Liver (tissue), 9 donors: ENCODE measurements around the gene ARHGEF7. TPM values are rescaled to one million over a fixed set of nuclear protein-coding genes. Genes with fewer than 3 reads are reported as not detected.

Experiments used
- DNase-seq: peaks from one replicate; pipeline ENCODE4 v3.0.0-alpha.2; 2017; ENCODE audit warnings: low spot score
- H3K27ac ChIP-seq, 2 donors: one replicate each; pipeline ENCODE4 v1.7.0; 2013; ENCODE audit warnings: inconsistent platforms in 2 of 2, low read length in 2 of 2, control low read depth in 1 of 2, low read depth in 1 of 2, mild to moderate bottlenecking in 1 of 2
- H3K27me3 ChIP-seq, 4 donors: one replicate each; pipeline versions ENCODE4 v1.6.1 to v1.7.0; 2013; ENCODE audit warnings: low read length in 3 of 4, inconsistent platforms in 1 of 4, mild to moderate bottlenecking in 1 of 4, moderate library complexity in 1 of 4; ENCODE audit not compliant: control insufficient read depth in 4 of 4, insufficient read depth in 4 of 4
- H3K36me3 ChIP-seq, 4 donors: one replicate each; pipeline versions ENCODE4 v1.6.1 to v1.7.0; 2013; ENCODE audit warnings: low read length in 3 of 4, mild to moderate bottlenecking in 3 of 4, low read depth in 1 of 4, moderate library complexity in 1 of 4; ENCODE audit not compliant: control insufficient read depth in 4 of 4, insufficient read depth in 3 of 4
- H3K4me1 ChIP-seq, 4 donors: one replicate each; pipeline versions ENCODE4 v1.6.1 to v1.7.0; 2013; ENCODE audit warnings: low read length in 3 of 4, mild to moderate bottlenecking in 3 of 4, moderate library complexity in 1 of 4; ENCODE audit not compliant: control insufficient read depth in 4 of 4, insufficient read depth in 4 of 4
- H3K4me3 ChIP-seq, 3 donors: one replicate each; pipeline versions ENCODE4 v1.6.1 to v1.7.0; 2013; ENCODE audit warnings: low read length in 3 of 3, control low read depth in 1 of 3, low read depth in 1 of 3, mild to moderate bottlenecking in 1 of 3
- H3K9ac ChIP-seq, 2 donors: one replicate each; pipeline ENCODE4 v1.7.0; 2013; ENCODE audit warnings: low read length in 2 of 2, mild to moderate bottlenecking in 2 of 2, moderate library complexity in 2 of 2, control low read depth in 1 of 2, low read depth in 1 of 2
- H3K9me3 ChIP-seq, 4 donors: one replicate each; pipeline versions ENCODE4 v1.6.1 to v1.7.0; 2013; ENCODE audit warnings: low read length in 3 of 4; ENCODE audit not compliant: control insufficient read depth in 4 of 4
- EGR1 ChIP-seq, 2 donors: IDR thresholded peaks; 2 replicates each; pipeline ENCODE4 v1.6.1; 2016 to 2018; ENCODE audit warnings: antibody characterized with exemption in 2 of 2, low read depth in 2 of 2
- FOXA1 ChIP-seq: IDR thresholded peaks from 2 replicates; pipeline ENCODE4 v1.6.1; 2016; ENCODE audit warnings: antibody characterized with exemption
- FOXA2 ChIP-seq: IDR thresholded peaks from 2 replicates; pipeline ENCODE4 v1.6.1; 2016; ENCODE audit warnings: antibody characterized with exemption
- GABPA ChIP-seq, 2 donors: IDR thresholded peaks in 1 of 2; conservative IDR thresholded peaks in 1 of 2; 2 replicates each; pipeline ENCODE4 v1.6.1; 2016; ENCODE audit warnings: antibody characterized with exemption in 2 of 2, mild to moderate bottlenecking in 1 of 2, moderate library complexity in 1 of 2
- HNF4A ChIP-seq, 2 donors: conservative IDR thresholded peaks; 2 replicates each; pipeline ENCODE4 v1.6.1; 2016; ENCODE audit warnings: antibody characterized with exemption in 2 of 2, mild to moderate bottlenecking in 2 of 2
- HNF4G ChIP-seq: IDR thresholded peaks from 2 replicates; pipeline ENCODE4 v1.6.1; 2016; ENCODE audit warnings: antibody characterized with exemption
- JUND ChIP-seq, 2 donors: IDR thresholded peaks; 2 replicates each; pipeline ENCODE4 v1.6.1; 2016; ENCODE audit warnings: antibody characterized with exemption in 2 of 2
- NR2F2 ChIP-seq: IDR thresholded peaks from 2 replicates; pipeline ENCODE4 v1.6.1; 2016; ENCODE audit warnings: antibody characterized with exemption
- RXRA ChIP-seq, 2 donors: IDR thresholded peaks; 2 replicates each; pipeline ENCODE4 v1.6.1; 2017 to 2018; ENCODE audit warnings: antibody characterized with exemption in 2 of 2, mild to moderate bottlenecking in 1 of 2
- SP1 ChIP-seq: IDR thresholded peaks from 2 replicates; pipeline ENCODE4 v1.6.1; 2018; ENCODE audit warnings: antibody characterized with exemption, mild to moderate bottlenecking
- TAF1 ChIP-seq: conservative IDR thresholded peaks from 2 replicates; pipeline ENCODE4 v1.6.1; 2016; ENCODE audit warnings: antibody characterized with exemption, mild to moderate bottlenecking
- YY1 ChIP-seq: IDR thresholded peaks from 2 replicates; pipeline ENCODE4 v1.6.1; 2016; ENCODE audit warnings: antibody characterized with exemption, mild to moderate bottlenecking
- WGBS: extraction: QIAGEN DNeasy Blood & Tissue Kit; methylation state at CpG from one replicate; pipeline ENCODE4 v1.1.7; 2013; 5-methylcytosine and 5-hydroxymethylcytosine counted together
- polyA plus RNA-seq, 2 donors: library from polyadenylated mRNA; stranded (reverse) in 1 of 2; unstranded in 1 of 2; fragments of 200-250 nt in 1 of 2; fragments of >200 nt in 1 of 2; fragmentation: Nextera tagmentation in 1 of 2; extraction: Ambion mirVana in 1 of 2; gene quantifications; one replicate each; pipeline versions ENCODE4 v1.2.1 to v1.2.3, GENCODE V29; 2013 to 2015
- total RNA-seq, 2 donors: library from RNA; depleted of rRNA; stranded (reverse); fragments of >200 nt; gene quantifications; one replicate each; pipeline ENCODE4 v1.2.3, GENCODE V29; 2014
- TF ChIP-seq, protein P1 (sequence below): fragments of 150-350 bp; IDR thresholded peaks from 2 replicates; pipeline ENCODE4 v1.5.1; 2017; ENCODE audit warnings: improper control_type of control experiment, low read depth, low read length; ENCODE audit not compliant: missing input control
- TF ChIP-seq, protein P2 (sequence below): IDR thresholded peaks from 2 replicates; pipeline ENCODE4 v1.6.1; 2016; ENCODE audit warnings: antibody characterized with exemption
- TF ChIP-seq, protein P3 (sequence below): IDR thresholded peaks from 2 replicates; pipeline ENCODE4 v1.6.1; 2016; ENCODE audit warnings: antibody characterized with exemption
- TF ChIP-seq, protein P4 (sequence below): IDR thresholded peaks from 2 replicates; pipeline ENCODE4 v1.6.1; 2016; ENCODE audit warnings: antibody characterized with exemption, mild to moderate bottlenecking
- TF ChIP-seq, protein P5 (sequence below): IDR thresholded peaks from 2 replicates; pipeline ENCODE4 v1.6.1; 2016; ENCODE audit warnings: antibody characterized with exemption
- donor health status: healthy.
- donor health status: healthy.
- donor health status: healthy.
- donor health status: healthy.
- donor health status: healthy.

ARHGEF7 gene
- total and polyA plus RNA-seq, 4 donors: 10.3 to 37.5 (median 20.1) TPM

DNA sequence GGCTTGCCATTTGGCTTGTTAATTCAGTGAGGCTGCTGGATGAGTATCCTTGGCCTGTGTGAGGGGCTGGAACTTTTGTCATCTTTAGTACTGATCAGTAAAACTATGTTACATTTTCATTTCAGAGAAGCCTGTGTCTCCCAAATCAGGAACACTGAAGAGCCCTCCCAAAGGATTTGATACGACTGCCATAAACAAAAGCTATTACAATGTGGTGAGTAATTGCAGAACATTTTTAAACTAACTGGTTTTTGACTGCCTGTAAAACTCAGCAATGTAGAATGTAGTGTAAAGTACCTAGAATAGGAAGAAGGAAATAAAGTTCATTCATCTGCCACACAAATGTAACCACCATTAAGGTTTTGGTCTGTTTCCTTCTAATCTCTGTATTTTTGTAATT lies 118.0 kb downstream of the ARHGEF7 start:
- peaks cover 0 to 4% (median 0%) of the 10 kb centered on the region in 4 donors for H3K4me1 ChIP-seq
- H3K36me3 ChIP-seq: peaks cover 0 to 28% (median 19%) of the 10 kb centered on the region in 4 donors
- H3K27ac ChIP-seq: no peak overlapping the region
- no peak overlapping the region for H3K4me3 ChIP-seq
- no peak overlapping the region for H3K9ac ChIP-seq
- TF ChIP-seq RXRA (IDR thresholded peaks at IDR 0.05) (no peak), GABPA (IDR thresholded peaks at IDR 0.05 in 1 of 2, conservative IDR thresholded peaks at IDR 0.05 in 1 of 2) (no peak), FOXA2 (no peak), HNF4G (no peak), HNF4A (conservative IDR thresholded peaks at IDR 0.05) (no peak), NR2F2 (no peak), SP1 (no peak), YY1 (no peak), FOXA1 (no peak), EGR1 (IDR thresholded peaks at IDR 0.05; ENCODE audit: low read depth in 2 of 2) (no peak), TAF1 (no peak), JUND (IDR thresholded peaks at IDR 0.05) (no peak)
- TF ChIP-seq, protein P1, sequence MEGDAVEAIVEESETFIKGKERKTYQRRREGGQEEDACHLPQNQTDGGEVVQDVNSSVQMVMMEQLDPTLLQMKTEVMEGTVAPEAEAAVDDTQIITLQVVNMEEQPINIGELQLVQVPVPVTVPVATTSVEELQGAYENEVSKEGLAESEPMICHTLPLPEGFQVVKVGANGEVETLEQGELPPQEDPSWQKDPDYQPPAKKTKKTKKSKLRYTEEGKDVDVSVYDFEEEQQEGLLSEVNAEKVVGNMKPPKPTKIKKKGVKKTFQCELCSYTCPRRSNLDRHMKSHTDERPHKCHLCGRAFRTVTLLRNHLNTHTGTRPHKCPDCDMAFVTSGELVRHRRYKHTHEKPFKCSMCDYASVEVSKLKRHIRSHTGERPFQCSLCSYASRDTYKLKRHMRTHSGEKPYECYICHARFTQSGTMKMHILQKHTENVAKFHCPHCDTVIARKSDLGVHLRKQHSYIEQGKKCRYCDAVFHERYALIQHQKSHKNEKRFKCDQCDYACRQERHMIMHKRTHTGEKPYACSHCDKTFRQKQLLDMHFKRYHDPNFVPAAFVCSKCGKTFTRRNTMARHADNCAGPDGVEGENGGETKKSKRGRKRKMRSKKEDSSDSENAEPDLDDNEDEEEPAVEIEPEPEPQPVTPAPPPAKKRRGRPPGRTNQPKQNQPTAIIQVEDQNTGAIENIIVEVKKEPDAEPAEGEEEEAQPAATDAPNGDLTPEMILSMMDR: no peak
- TF ChIP-seq, protein P2, sequence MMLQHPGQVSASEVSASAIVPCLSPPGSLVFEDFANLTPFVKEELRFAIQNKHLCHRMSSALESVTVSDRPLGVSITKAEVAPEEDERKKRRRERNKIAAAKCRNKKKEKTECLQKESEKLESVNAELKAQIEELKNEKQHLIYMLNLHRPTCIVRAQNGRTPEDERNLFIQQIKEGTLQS: no peak
- TF ChIP-seq, protein P3, sequence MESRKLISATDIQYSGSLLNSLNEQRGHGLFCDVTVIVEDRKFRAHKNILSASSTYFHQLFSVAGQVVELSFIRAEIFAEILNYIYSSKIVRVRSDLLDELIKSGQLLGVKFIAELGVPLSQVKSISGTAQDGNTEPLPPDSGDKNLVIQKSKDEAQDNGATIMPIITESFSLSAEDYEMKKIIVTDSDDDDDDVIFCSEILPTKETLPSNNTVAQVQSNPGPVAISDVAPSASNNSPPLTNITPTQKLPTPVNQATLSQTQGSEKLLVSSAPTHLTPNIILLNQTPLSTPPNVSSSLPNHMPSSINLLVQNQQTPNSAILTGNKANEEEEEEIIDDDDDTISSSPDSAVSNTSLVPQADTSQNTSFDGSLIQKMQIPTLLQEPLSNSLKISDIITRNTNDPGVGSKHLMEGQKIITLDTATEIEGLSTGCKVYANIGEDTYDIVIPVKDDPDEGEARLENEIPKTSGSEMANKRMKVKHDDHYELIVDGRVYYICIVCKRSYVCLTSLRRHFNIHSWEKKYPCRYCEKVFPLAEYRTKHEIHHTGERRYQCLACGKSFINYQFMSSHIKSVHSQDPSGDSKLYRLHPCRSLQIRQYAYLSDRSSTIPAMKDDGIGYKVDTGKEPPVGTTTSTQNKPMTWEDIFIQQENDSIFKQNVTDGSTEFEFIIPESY: no peak
- TF ChIP-seq, protein P4, sequence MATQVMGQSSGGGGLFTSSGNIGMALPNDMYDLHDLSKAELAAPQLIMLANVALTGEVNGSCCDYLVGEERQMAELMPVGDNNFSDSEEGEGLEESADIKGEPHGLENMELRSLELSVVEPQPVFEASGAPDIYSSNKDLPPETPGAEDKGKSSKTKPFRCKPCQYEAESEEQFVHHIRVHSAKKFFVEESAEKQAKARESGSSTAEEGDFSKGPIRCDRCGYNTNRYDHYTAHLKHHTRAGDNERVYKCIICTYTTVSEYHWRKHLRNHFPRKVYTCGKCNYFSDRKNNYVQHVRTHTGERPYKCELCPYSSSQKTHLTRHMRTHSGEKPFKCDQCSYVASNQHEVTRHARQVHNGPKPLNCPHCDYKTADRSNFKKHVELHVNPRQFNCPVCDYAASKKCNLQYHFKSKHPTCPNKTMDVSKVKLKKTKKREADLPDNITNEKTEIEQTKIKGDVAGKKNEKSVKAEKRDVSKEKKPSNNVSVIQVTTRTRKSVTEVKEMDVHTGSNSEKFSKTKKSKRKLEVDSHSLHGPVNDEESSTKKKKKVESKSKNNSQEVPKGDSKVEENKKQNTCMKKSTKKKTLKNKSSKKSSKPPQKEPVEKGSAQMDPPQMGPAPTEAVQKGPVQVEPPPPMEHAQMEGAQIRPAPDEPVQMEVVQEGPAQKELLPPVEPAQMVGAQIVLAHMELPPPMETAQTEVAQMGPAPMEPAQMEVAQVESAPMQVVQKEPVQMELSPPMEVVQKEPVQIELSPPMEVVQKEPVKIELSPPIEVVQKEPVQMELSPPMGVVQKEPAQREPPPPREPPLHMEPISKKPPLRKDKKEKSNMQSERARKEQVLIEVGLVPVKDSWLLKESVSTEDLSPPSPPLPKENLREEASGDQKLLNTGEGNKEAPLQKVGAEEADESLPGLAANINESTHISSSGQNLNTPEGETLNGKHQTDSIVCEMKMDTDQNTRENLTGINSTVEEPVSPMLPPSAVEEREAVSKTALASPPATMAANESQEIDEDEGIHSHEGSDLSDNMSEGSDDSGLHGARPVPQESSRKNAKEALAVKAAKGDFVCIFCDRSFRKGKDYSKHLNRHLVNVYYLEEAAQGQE: no peak
- TF ChIP-seq, protein P5, sequence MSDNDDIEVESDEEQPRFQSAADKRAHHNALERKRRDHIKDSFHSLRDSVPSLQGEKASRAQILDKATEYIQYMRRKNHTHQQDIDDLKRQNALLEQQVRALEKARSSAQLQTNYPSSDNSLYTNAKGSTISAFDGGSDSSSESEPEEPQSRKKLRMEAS: no peak
- no peak for DNase-seq
- no peaks in the 10 kb centered on the region for H3K27me3 ChIP-seq
- WGBS: 79% methylated on average over 1 of the region's 1 CpG
- no peaks in the 10 kb centered on the region for H3K9me3 ChIP-seq
